OCI-LY7 (cell line): ENCODE results near the gene IVL. TPM values are rescaled to one million over a fixed set of nuclear protein-coding genes. Genes with fewer than 3 reads are reported as not detected.

ENCODE experiments used
- BruUV-seq: library from RNA; stranded (reverse); fragments of 400-500 nt; replicated peaks from 2 replicates; lab custom pipeline; 2021; lab: Mats Ljungman, UMichigan
- CTCF ChIA-PET: fragments of 300-600 bp; sonication (Branson Sonifier 250); formaldehyde crosslinking; loops from one replicate; lab custom pipeline; 2022; ENCODE audit warnings: antibody characterized with exemption; ENCODE audit not compliant: unreplicated experiment; lab: Charles Lee
- POLR2A ChIA-PET: fragments of 300-600 bp; sonication (Branson Sonifier 250); formaldehyde crosslinking; loops from one replicate; lab custom pipeline; 2022; ENCODE audit warnings: antibody characterized with exemption; lab: Charles Lee
- DNase-seq: peaks from one replicate; pipeline ENCODE4 v3.0.0-alpha.2; 2015; ENCODE audit warnings: low spot score
- H2AFZ ChIP-seq: fragments of 200-600 bp; sonication (generic), shearing (Covaris generic); 2 replicates; pipeline ENCODE4 v1.6.1; 2014; ENCODE audit warnings: mild to moderate bottlenecking, antibody characterized with exemption, low read length, moderate library complexity
- H3K27ac ChIP-seq: fragments of 200-600 bp; sonication (generic); 2 replicates; pipeline ENCODE4 v1.5.1; 2014; ENCODE audit warnings: mixed run types, low read depth, mild to moderate bottlenecking, moderate library complexity, low read length, inconsistent platforms; ENCODE audit not compliant: poor library complexity, severe bottlenecking
- H3K36me3 ChIP-seq: fragments of 200-600 bp; sonication (generic); 2 replicates; pipeline ENCODE4 v1.6.1; 2014; ENCODE audit warnings: mild to moderate bottlenecking, antibody characterized with exemption, low read length, moderate library complexity, mixed read lengths; ENCODE audit not compliant: insufficient read depth
- H3K4me1 ChIP-seq: fragments of 200-600 bp; sonication (generic); 2 replicates; pipeline ENCODE4 v1.5.1; 2014; ENCODE audit warnings: mild to moderate bottlenecking, low read length; ENCODE audit not compliant: insufficient read depth, poor library complexity, severe bottlenecking
- H3K4me2 ChIP-seq: fragments of 200-600 bp; sonication (generic); 2 replicates; pipeline ENCODE4 v1.6.1; 2014; ENCODE audit warnings: mild to moderate bottlenecking, low read length
- H3K4me3 ChIP-seq: fragments of 200-600 bp; sonication (generic); 2 replicates; pipeline ENCODE4 v1.5.1; 2014; ENCODE audit warnings: mild to moderate bottlenecking, low read depth, low read length; ENCODE audit not compliant: poor library complexity, severe bottlenecking
- H3K79me2 ChIP-seq: fragments of 200-600 bp; sonication (generic); 2 replicates; pipeline ENCODE4 v1.6.1; 2016; ENCODE audit warnings: low read depth, mild to moderate bottlenecking, low read length, moderate library complexity, mixed read lengths; ENCODE audit not compliant: insufficient read depth
- H3K9me2 ChIP-seq: fragments of 200-600 bp; sonication (generic); 2 replicates; pipeline ENCODE4 v1.6.1; 2016; ENCODE audit warnings: mild to moderate bottlenecking, low read length, mixed read lengths; ENCODE audit not compliant: insufficient read depth
- H3K9me3 ChIP-seq: fragments of 200-600 bp; sonication (generic); 2 replicates; pipeline ENCODE4 v1.6.1; 2014; ENCODE audit warnings: mild to moderate bottlenecking, mixed run types, low read length, mixed read lengths
- H4K20me1 ChIP-seq: fragments of 200-600 bp; sonication (generic); 2 replicates; pipeline ENCODE4 v1.6.1; 2014; ENCODE audit warnings: mild to moderate bottlenecking, antibody characterized with exemption, low read length, moderate library complexity, mixed read lengths; ENCODE audit not compliant: insufficient read depth
- EZH2phosphoT487 ChIP-seq: fragments of 200-600 bp; sonication (generic); IDR thresholded peaks from 2 replicates; pipeline ENCODE4 v1.6.1; 2018; ENCODE audit warnings: low read depth, borderline replicate concordance, mild to moderate bottlenecking, mixed run types, antibody characterized with exemption, low read length, moderate library complexity, mixed read lengths
- intact Hi-C: fragments of 100-400 bp; cut with micrococcal nuclease; formaldehyde crosslinking; loops from one replicate; pipeline ENCODE4 v1.10.0; 2022; ENCODE audit not compliant: unreplicated experiment
- total RNA-seq, 2 experiments: library from RNA; depleted of rRNA in 1 of 2; stranded (reverse); fragments of >200 nt in 1 of 2; shearing (Covaris generic) in 1 of 2; gene quantifications; 2 replicates each; pipeline ENCODE4 v1.2.3, GENCODE V29; 2014 to 2022
- TF ChIP-seq, protein P1 (sequence below): fragments of 200-600 bp; sonication (generic); conservative IDR thresholded peaks from 2 replicates; pipeline ENCODE4 v1.5.1; 2014; ENCODE audit warnings: mild to moderate bottlenecking, antibody characterized with exemption, low read length, moderate library complexity, mixed read lengths

IVL gene
- total RNA-seq, 2 experiments from 2014 or later, result not detected

DNA sequence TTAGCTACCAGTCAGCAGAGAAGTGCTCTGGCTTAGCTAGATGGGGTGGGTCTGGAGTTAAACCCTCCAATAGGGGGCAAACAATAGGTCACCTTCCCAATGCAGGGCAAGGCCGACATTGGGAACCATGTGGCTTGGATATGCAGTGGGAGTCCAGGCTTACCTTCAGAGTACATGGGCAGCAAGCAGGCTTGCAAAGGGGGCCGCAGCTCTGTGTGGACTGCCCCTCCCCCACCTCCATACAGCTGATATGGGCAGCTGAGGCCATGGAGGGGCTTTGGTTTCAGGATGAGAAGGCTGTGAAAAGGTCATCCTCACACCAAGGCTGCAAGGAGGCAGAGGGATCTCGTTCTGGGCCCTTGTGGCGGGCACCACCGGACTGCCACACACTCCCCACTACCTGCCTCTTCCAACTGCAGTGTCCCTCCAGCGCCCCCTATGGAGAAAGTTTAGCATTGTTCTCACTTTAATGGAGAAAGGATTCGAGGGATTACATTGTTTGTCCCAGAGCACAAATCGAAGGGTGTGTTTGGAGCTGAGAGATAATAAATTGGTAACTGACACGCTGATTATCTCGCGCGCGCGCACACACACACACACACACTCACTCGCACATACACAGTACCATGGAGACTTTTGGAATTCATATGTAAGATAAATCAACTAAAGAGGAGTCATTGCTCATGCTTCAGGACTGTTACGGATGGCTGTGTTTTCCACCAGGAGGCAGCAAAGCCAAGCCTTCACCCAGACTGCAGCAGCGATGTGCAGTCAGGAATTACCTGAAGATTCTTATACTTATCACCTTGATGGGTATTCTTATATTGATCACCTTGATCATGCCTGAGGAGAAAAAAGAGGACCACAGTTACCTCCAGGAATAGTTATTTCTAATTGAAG is 37.3 kb upstream of the IVL start:
- ChIA-PET CTCF (no interaction called here), POLR2A (interaction anchor here (1.1 kb wide), 1 partner anchor 366 kb away, joined by 3 read pairs; no protein-coding TSS in a partner anchor)
- BruUV-seq, result no TSS peak
- no peak overlapping the region for H3K4me2 ChIP-seq
- H3K27ac ChIP-seq, result no peak overlapping the region
- no peaks in the 10 kb centered on the region for H3K4me1 ChIP-seq
- H3K4me3 ChIP-seq, result no peak overlapping the region
- H3K9me3 ChIP-seq, result no peaks in the 10 kb centered on the region
- no peak overlapping the region for H2AFZ ChIP-seq
- peak; percentile 13 for DNase-seq
- no peaks in the 10 kb centered on the region for H3K79me2 ChIP-seq
- no peak for TF ChIP-seq EZH2phosphoT487
- TF ChIP-seq, protein P1, sequence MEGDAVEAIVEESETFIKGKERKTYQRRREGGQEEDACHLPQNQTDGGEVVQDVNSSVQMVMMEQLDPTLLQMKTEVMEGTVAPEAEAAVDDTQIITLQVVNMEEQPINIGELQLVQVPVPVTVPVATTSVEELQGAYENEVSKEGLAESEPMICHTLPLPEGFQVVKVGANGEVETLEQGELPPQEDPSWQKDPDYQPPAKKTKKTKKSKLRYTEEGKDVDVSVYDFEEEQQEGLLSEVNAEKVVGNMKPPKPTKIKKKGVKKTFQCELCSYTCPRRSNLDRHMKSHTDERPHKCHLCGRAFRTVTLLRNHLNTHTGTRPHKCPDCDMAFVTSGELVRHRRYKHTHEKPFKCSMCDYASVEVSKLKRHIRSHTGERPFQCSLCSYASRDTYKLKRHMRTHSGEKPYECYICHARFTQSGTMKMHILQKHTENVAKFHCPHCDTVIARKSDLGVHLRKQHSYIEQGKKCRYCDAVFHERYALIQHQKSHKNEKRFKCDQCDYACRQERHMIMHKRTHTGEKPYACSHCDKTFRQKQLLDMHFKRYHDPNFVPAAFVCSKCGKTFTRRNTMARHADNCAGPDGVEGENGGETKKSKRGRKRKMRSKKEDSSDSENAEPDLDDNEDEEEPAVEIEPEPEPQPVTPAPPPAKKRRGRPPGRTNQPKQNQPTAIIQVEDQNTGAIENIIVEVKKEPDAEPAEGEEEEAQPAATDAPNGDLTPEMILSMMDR, result peak; percentile 66
- H3K9me2 ChIP-seq, result no peaks in the 10 kb centered on the region
- no peaks in the 10 kb centered on the region for H4K20me1 ChIP-seq
- intact Hi-C loops, result no loop called here
- no peaks in the 10 kb centered on the region for H3K36me3 ChIP-seq

DNA sequence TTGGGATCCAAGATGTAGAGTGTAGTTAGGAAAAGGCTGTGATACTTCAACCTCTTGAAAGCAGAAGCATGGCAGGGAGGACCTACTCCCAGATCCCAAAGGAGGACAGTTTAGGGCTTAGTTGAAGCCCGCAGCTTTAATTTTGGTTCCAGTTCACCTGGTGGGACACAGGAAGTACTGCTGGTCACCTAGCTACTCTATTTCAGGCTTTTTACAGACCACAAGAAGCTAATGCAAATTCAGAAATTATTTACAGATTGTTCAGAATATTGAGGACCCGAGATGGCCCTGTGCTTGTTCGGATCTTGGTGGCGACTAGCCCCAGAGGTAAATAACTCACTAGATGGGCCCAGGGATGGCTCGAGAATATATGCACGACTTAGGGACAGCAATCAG is 36.6 kb upstream of the IVL start:
- Histone ChIP-seq H3K79me2 (no peaks in the 10 kb centered on the region), H4K20me1 (no peaks in the 10 kb centered on the region), H3K36me3 (no peaks in the 10 kb centered on the region), H3K27ac (no peak overlapping the region), H2AFZ (no peak overlapping the region), H3K9me3 (no peaks in the 10 kb centered on the region), H3K4me3 (no peak overlapping the region), H3K4me2 (0 out of 2 replicates have a peak overlapping the region, but pooled peaks have one; percentile 17), H3K4me1 (no peaks in the 10 kb centered on the region), H3K9me2 (no peaks in the 10 kb centered on the region)
- TF ChIP-seq, protein P1, result no peak
- TF ChIP-seq EZH2phosphoT487, result no peak
- no peak for DNase-seq
- intact Hi-C loops, result no loop called here
- ChIA-PET POLR2A (no interaction called here), CTCF (no interaction called here)
- BruUV-seq, result no TSS peak

DNA sequence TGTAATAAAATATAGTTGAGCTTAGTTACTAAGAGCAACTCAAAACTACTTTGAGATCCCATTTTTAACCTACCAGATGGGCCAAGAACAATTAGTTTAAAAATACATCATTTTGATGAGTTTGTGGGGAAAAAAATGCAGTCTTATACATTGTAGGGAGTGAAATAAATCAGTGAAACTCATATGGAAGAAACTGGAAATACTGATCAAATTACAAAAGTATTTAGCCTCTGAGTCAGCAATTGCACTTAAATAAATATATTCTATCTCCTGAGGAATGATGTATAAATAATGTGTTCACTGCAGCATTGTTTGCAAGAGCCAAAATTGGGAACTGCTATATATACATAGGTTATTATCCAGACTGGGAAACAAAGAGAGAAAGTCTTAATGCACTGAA is 34.9 kb upstream of the IVL start:
- Histone ChIP-seq H3K27ac (no peak overlapping the region), H3K9me2 (no peaks in the 10 kb centered on the region), H3K9me3 (no peaks in the 10 kb centered on the region), H3K4me2 (no peak overlapping the region), H3K79me2 (no peaks in the 10 kb centered on the region), H2AFZ (no peak overlapping the region), H4K20me1 (no peaks in the 10 kb centered on the region), H3K4me3 (no peak overlapping the region), H3K4me1 (no peaks in the 10 kb centered on the region), H3K36me3 (no peaks in the 10 kb centered on the region)
- ChIA-PET POLR2A (no interaction called here), CTCF (no interaction called here)
- intact Hi-C loops, result no loop called here
- no peak for DNase-seq
- no TSS peak for BruUV-seq
- no peak for TF ChIP-seq EZH2phosphoT487
- TF ChIP-seq, protein P1, result no peak
